ENCODE measurements around the gene DNER. TPM values are rescaled to one million over a fixed set of nuclear protein-coding genes. Genes with fewer than 3 reads are reported as not detected.

DNER gene
- total and polyA plus RNA-seq, 4 donors, result 0.01 TPM; not detected in 3

DNA sequence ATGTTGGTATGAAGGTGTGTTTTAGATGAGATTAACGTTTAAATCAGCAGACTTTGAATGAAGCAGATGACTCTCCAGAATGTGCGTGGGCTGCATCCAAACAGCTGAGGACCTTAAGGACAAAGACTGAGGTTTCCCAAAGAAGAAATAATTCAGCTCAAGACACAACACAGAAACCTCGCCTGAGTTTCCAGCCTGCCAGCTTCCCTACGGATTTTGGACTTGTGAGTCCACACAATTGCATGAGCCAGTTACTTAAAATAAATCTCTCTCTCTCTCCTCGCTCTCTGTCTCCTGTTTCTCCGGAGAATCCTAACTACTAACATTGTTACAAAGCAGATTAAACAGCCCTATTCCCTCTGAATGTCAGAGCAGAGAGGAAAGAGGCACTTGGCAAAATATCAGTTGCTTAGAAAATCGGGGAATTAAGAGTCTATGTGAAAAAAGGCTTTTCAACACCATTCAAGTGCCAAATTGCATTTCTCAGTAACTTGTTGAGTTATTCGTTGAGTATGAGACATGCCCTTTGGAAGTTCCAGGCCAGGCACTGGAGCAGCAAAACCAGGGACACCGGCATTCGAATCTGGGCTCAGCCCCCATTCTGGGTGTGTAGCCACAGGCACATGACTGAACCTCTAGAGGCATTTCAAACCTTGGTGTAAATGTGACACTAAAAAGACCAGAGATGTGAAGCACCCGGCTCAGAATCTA lies 268.7 kb downstream of the DNER start:
- DNase-seq (ENCODE audit: low spot score), result no peak
- H3K4me1 ChIP-seq (ENCODE audit: control insufficient read depth in 4 of 4, insufficient read depth in 4 of 4, low read length in 3 of 4), result no peaks in the 10 kb centered on the region
- H3K4me3 ChIP-seq (ENCODE audit: low read depth in 1 of 3, low read length in 3 of 3), result no peak overlapping the region
- no peaks in the 10 kb centered on the region for H3K9me3 ChIP-seq (ENCODE audit: control insufficient read depth in 4 of 4, low read length in 3 of 4)
- TF ChIP-seq EGR1 (IDR thresholded peaks at IDR 0.05; ENCODE audit: low read depth in 2 of 2) (no peak), RAD21 (IDR thresholded peaks at IDR 0.05) (no peak), FOXA2 (IDR thresholded peaks at IDR 0.05) (no peak), YY1 (IDR thresholded peaks at IDR 0.05) (no peak), JUND (IDR thresholded peaks at IDR 0.05) (no peak), HNF4G (IDR thresholded peaks at IDR 0.05) (no peak), SP1 (IDR thresholded peaks at IDR 0.05) (no peak)
- TF ChIP-seq, protein P1, sequence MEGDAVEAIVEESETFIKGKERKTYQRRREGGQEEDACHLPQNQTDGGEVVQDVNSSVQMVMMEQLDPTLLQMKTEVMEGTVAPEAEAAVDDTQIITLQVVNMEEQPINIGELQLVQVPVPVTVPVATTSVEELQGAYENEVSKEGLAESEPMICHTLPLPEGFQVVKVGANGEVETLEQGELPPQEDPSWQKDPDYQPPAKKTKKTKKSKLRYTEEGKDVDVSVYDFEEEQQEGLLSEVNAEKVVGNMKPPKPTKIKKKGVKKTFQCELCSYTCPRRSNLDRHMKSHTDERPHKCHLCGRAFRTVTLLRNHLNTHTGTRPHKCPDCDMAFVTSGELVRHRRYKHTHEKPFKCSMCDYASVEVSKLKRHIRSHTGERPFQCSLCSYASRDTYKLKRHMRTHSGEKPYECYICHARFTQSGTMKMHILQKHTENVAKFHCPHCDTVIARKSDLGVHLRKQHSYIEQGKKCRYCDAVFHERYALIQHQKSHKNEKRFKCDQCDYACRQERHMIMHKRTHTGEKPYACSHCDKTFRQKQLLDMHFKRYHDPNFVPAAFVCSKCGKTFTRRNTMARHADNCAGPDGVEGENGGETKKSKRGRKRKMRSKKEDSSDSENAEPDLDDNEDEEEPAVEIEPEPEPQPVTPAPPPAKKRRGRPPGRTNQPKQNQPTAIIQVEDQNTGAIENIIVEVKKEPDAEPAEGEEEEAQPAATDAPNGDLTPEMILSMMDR (IDR thresholded peaks at IDR 0.05; ENCODE audit: low read depth, low read length, missing input control), result no peak
- TF ChIP-seq, protein P2, sequence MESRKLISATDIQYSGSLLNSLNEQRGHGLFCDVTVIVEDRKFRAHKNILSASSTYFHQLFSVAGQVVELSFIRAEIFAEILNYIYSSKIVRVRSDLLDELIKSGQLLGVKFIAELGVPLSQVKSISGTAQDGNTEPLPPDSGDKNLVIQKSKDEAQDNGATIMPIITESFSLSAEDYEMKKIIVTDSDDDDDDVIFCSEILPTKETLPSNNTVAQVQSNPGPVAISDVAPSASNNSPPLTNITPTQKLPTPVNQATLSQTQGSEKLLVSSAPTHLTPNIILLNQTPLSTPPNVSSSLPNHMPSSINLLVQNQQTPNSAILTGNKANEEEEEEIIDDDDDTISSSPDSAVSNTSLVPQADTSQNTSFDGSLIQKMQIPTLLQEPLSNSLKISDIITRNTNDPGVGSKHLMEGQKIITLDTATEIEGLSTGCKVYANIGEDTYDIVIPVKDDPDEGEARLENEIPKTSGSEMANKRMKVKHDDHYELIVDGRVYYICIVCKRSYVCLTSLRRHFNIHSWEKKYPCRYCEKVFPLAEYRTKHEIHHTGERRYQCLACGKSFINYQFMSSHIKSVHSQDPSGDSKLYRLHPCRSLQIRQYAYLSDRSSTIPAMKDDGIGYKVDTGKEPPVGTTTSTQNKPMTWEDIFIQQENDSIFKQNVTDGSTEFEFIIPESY (IDR thresholded peaks at IDR 0.05), result no peak
- TF ChIP-seq, protein P3, sequence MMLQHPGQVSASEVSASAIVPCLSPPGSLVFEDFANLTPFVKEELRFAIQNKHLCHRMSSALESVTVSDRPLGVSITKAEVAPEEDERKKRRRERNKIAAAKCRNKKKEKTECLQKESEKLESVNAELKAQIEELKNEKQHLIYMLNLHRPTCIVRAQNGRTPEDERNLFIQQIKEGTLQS (IDR thresholded peaks at IDR 0.05), result no peak
- TF ChIP-seq, protein P4, sequence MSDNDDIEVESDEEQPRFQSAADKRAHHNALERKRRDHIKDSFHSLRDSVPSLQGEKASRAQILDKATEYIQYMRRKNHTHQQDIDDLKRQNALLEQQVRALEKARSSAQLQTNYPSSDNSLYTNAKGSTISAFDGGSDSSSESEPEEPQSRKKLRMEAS (IDR thresholded peaks at IDR 0.05), result no peak
- no peak overlapping the region for H3K9ac ChIP-seq (ENCODE audit: low read depth in 1 of 2, low read length in 2 of 2)
- peaks cover 0 to 2% (median 0%) of the 10 kb centered on the region in 4 donors for H3K27me3 ChIP-seq (ENCODE audit: control insufficient read depth in 4 of 4, insufficient read depth in 4 of 4, low read length in 3 of 4)
- no peak overlapping the region for H3K27ac ChIP-seq (ENCODE audit: low read depth in 1 of 2, low read length in 2 of 2)
- no peaks in the 10 kb centered on the region for H3K36me3 ChIP-seq (ENCODE audit: control insufficient read depth in 4 of 4, insufficient read depth in 3 of 4, low read depth in 1 of 4, low read length in 3 of 4)
- WGBS, result 68% methylated on average over 11 of the region's 11 CpGs

DNA sequence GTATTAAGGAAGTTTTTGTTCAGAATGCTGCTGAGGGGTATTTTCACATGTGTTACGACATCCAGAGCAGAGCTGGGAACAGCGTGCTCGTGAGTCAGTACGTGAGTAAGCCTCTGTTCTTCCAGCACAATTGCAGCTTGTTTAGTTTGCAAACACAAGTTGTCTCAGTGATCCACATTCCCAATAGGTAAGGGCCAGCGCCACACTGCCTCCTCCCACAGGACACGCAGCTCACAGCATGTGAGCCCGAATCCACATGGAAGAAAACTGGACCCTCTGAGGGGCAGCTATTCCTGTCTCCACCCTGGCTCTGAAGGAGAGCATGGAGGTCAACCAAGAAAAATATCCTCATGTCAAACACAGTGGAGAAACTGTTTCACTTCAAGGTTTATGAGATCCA lies 269.3 kb downstream of the DNER start:
- Histone ChIP-seq H3K27me3 (ENCODE audit: control insufficient read depth in 4 of 4, insufficient read depth in 4 of 4, low read length in 3 of 4) (peaks cover 0 to 2% (median 0%) of the 10 kb centered on the region in 4 donors), H3K36me3 (ENCODE audit: control insufficient read depth in 4 of 4, insufficient read depth in 3 of 4, low read depth in 1 of 4, low read length in 3 of 4) (no peaks in the 10 kb centered on the region), H3K4me1 (ENCODE audit: control insufficient read depth in 4 of 4, insufficient read depth in 4 of 4, low read length in 3 of 4) (no peaks in the 10 kb centered on the region), H3K4me3 (ENCODE audit: low read depth in 1 of 3, low read length in 3 of 3) (no peak overlapping the region), H3K9ac (ENCODE audit: low read depth in 1 of 2, low read length in 2 of 2) (no peak overlapping the region), H3K27ac (ENCODE audit: low read depth in 1 of 2, low read length in 2 of 2) (no peak overlapping the region), H3K9me3 (ENCODE audit: control insufficient read depth in 4 of 4, low read length in 3 of 4) (no peaks in the 10 kb centered on the region)
- no peak for DNase-seq (ENCODE audit: low spot score)
- TF ChIP-seq TAF1 (conservative IDR thresholded peaks at IDR 0.05), result no peak
- TF ChIP-seq, protein P2 (IDR thresholded peaks at IDR 0.05), result no peak
- TF ChIP-seq, protein P5, sequence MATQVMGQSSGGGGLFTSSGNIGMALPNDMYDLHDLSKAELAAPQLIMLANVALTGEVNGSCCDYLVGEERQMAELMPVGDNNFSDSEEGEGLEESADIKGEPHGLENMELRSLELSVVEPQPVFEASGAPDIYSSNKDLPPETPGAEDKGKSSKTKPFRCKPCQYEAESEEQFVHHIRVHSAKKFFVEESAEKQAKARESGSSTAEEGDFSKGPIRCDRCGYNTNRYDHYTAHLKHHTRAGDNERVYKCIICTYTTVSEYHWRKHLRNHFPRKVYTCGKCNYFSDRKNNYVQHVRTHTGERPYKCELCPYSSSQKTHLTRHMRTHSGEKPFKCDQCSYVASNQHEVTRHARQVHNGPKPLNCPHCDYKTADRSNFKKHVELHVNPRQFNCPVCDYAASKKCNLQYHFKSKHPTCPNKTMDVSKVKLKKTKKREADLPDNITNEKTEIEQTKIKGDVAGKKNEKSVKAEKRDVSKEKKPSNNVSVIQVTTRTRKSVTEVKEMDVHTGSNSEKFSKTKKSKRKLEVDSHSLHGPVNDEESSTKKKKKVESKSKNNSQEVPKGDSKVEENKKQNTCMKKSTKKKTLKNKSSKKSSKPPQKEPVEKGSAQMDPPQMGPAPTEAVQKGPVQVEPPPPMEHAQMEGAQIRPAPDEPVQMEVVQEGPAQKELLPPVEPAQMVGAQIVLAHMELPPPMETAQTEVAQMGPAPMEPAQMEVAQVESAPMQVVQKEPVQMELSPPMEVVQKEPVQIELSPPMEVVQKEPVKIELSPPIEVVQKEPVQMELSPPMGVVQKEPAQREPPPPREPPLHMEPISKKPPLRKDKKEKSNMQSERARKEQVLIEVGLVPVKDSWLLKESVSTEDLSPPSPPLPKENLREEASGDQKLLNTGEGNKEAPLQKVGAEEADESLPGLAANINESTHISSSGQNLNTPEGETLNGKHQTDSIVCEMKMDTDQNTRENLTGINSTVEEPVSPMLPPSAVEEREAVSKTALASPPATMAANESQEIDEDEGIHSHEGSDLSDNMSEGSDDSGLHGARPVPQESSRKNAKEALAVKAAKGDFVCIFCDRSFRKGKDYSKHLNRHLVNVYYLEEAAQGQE (IDR thresholded peaks at IDR 0.05), result no peak
- TF ChIP-seq SP1 (IDR thresholded peaks at IDR 0.05), result no peak
- no peak for TF ChIP-seq RXRA (IDR thresholded peaks at IDR 0.05)
- no peak for TF ChIP-seq FOXA1 (IDR thresholded peaks at IDR 0.05)
- TF ChIP-seq HNF4G (IDR thresholded peaks at IDR 0.05), result no peak
- TF ChIP-seq YY1 (IDR thresholded peaks at IDR 0.05), result no peak
- TF ChIP-seq, protein P1 (IDR thresholded peaks at IDR 0.05; ENCODE audit: low read depth, low read length, missing input control), result no peak
- TF ChIP-seq HNF4A (conservative IDR thresholded peaks at IDR 0.05), result no peak
- 43% methylated on average over 7 of the region's 7 CpGs for WGBS
